Keratinocyte (primary cell): ENCODE data around the gene SCEL. TPM values are rescaled to one million over a fixed set of nuclear protein-coding genes. Genes with fewer than 3 reads are reported as not detected.

Source experiments
- DNase-seq: peaks from one replicate; pipeline ENCODE4 v3.0.0-alpha.2; 2011; ENCODE audit warnings: low read depth, missing footprints, low spot score
- FAIRE-seq: peaks from 2 replicates; lab custom pipeline; 2011; peaks lifted over from hg19 to GRCh38; lab: Jason Lieb, UNC
- H2AFZ ChIP-seq: 2 replicates; pipeline ENCODE4 v1.6.0; 2012; ENCODE audit warnings: low read length, control low read depth, inconsistent platforms; ENCODE audit not compliant: control insufficient read depth
- H3K27ac ChIP-seq: 2 replicates; pipeline ENCODE4 v1.5.1; 2011; ENCODE audit warnings: low read length; ENCODE audit not compliant: control insufficient read depth, insufficient read depth
- H3K27me3 ChIP-seq: 3 replicates; pipeline ENCODE4 v1.6.0; 2011; ENCODE audit warnings: low read length; ENCODE audit not compliant: control insufficient read depth, insufficient read depth; ENCODE audit errors: extremely low read depth
- H3K36me3 ChIP-seq, 2 experiments: 2 replicates in 1 of 2; 3 replicates in 1 of 2; pipeline ENCODE4 v1.5.1; 2011; ENCODE audit warnings: low read length in 2 of 2, mild to moderate bottlenecking in 1 of 2; ENCODE audit not compliant: control insufficient read depth in 2 of 2, insufficient read depth in 2 of 2; ENCODE audit errors: extremely low read depth in 1 of 2
- H3K4me1 ChIP-seq: 3 replicates; pipeline ENCODE4 v1.5.1; 2011; ENCODE audit warnings: low read length; ENCODE audit not compliant: control insufficient read depth, insufficient read depth; ENCODE audit errors: extremely low read depth
- H3K4me2 ChIP-seq: 3 replicates; pipeline ENCODE4 v1.6.0; 2011; ENCODE audit warnings: low read depth, low read length; ENCODE audit not compliant: control insufficient read depth, insufficient read depth; ENCODE audit errors: extremely low read depth
- H3K4me3 ChIP-seq, 3 experiments: fragments of 200-600 bp in 1 of 3; sonication (generic) in 1 of 3; 2 replicates in 2 of 3; 3 replicates in 1 of 3; pipeline ENCODE4 v1.5.1; 2011 to 2016; ENCODE audit warnings: low read length in 3 of 3, mild to moderate bottlenecking in 3 of 3, control low read depth in 2 of 3, inconsistent platforms in 1 of 3, low read depth in 1 of 3, mixed read lengths in 1 of 3, mixed run types in 1 of 3, moderate library complexity in 1 of 3; ENCODE audit not compliant: control insufficient read depth in 2 of 3, insufficient read depth in 2 of 3; ENCODE audit errors: extremely low read depth in 1 of 3
- H3K79me2 ChIP-seq: 2 replicates; pipeline ENCODE4 v1.6.0; 2012; ENCODE audit warnings: low read length; ENCODE audit not compliant: control insufficient read depth, insufficient read depth
- H3K9ac ChIP-seq: 3 replicates; pipeline ENCODE4 v1.6.0; 2011; ENCODE audit warnings: low read length; ENCODE audit not compliant: control insufficient read depth, insufficient read depth; ENCODE audit errors: extremely low read depth
- H3K9me1 ChIP-seq: 3 replicates; pipeline ENCODE4 v1.6.0; 2011; ENCODE audit warnings: low read length; ENCODE audit not compliant: control insufficient read depth, insufficient read depth; ENCODE audit errors: extremely low read depth
- H3K9me3 ChIP-seq: 2 replicates; pipeline ENCODE4 v1.5.1; 2012; ENCODE audit warnings: low read depth, low read length; ENCODE audit not compliant: control insufficient read depth
- H4K20me1 ChIP-seq: 3 replicates; pipeline ENCODE4 v1.6.0; 2011; ENCODE audit warnings: low read length; ENCODE audit not compliant: control insufficient read depth, insufficient read depth; ENCODE audit errors: extremely low read depth
- EZH2 ChIP-seq: IDR thresholded peaks from one replicate; pipeline ENCODE4 v1.6.1; 2012; ENCODE audit warnings: inconsistent platforms, mild to moderate bottlenecking, low read length, moderate library complexity
- dilution Hi-C: fragments of 300-500 bp; cut with MboI; formaldehyde crosslinking; loops from one replicate; pipeline ENCODE4 v1.7.0; 2020; ENCODE audit warnings: low sequenced_read_pairs; ENCODE audit not compliant: extremely low pct_ligation_motif_present
- polyA plus RNA-seq, 5 experiments: library from polyadenylated mRNA; depleted of rRNA in 3 of 5; stranded (reverse) in 3 of 5; stranded (forward) in 1 of 5; unstranded in 1 of 5; fragments of >200 nt; gene quantifications; 1 replicate in 1 of 5; 2 replicates in 3 of 5; 3 replicates in 1 of 5; pipeline versions ENCODE4 v1.2.1 to v1.2.3, GENCODE V29; 2011 to 2012; ENCODE audit warnings: missing spikeins in 2 of 5, low read depth in 1 of 5, low replicate concordance in 1 of 5
- TF ChIP-seq, protein P1 (sequence below), 3 experiments: IDR thresholded peaks in 1 of 3; conservative IDR thresholded peaks in 1 of 3; optimal IDR thresholded peaks in 1 of 3; 2 replicates in 2 of 3; 3 replicates in 1 of 3; pipeline versions ENCODE3 to v1.5.1; 2011; ENCODE audit warnings: low read length in 3 of 3, mild to moderate bottlenecking in 3 of 3, moderate library complexity in 2 of 3, control low read depth in 1 of 3, inconsistent platforms in 1 of 3; ENCODE audit not compliant: insufficient read depth in 2 of 3; ENCODE audit errors: extremely low read depth in 1 of 3

SCEL gene
- polyA plus RNA-seq, 1 donor (not counting 4 experiments of a cell fraction or from before 2014, with no cell fraction given), result 30.5 TPM

- no peak overlapping the region for H3K4me3 ChIP-seq
- no peak for FAIRE-seq
- no peaks in the 10 kb centered on the region for H3K9me3 ChIP-seq
- no peaks in the 10 kb centered on the region for H4K20me1 ChIP-seq
- H3K9me1 ChIP-seq, result no peaks in the 10 kb centered on the region
- no peak overlapping the region for H3K27ac ChIP-seq
- H3K4me1 ChIP-seq, result no peaks in the 10 kb centered on the region
- H3K36me3 ChIP-seq, result peaks cover 0 to 2% of the 10 kb centered on the region in 2 experiments
- H3K79me2 ChIP-seq, result no peaks in the 10 kb centered on the region
- no peak for DNase-seq
- H3K9ac ChIP-seq, result no peak overlapping the region
- TF ChIP-seq, protein P1, sequence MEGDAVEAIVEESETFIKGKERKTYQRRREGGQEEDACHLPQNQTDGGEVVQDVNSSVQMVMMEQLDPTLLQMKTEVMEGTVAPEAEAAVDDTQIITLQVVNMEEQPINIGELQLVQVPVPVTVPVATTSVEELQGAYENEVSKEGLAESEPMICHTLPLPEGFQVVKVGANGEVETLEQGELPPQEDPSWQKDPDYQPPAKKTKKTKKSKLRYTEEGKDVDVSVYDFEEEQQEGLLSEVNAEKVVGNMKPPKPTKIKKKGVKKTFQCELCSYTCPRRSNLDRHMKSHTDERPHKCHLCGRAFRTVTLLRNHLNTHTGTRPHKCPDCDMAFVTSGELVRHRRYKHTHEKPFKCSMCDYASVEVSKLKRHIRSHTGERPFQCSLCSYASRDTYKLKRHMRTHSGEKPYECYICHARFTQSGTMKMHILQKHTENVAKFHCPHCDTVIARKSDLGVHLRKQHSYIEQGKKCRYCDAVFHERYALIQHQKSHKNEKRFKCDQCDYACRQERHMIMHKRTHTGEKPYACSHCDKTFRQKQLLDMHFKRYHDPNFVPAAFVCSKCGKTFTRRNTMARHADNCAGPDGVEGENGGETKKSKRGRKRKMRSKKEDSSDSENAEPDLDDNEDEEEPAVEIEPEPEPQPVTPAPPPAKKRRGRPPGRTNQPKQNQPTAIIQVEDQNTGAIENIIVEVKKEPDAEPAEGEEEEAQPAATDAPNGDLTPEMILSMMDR (optimal IDR thresholded peaks at IDR 0.05 in 1 of 3, IDR thresholded peaks at IDR 0.05 in 1 of 3, conservative IDR thresholded peaks at IDR 0.05 in 1 of 3; ENCODE audit: extremely low read depth in 1 of 3, insufficient read depth in 2 of 3, low read length in 3 of 3), result no peak
- TF ChIP-seq EZH2, result no peak
- dilution Hi-C loops, result no loop called here
- no peak overlapping the region for H3K4me2 ChIP-seq
- H3K27me3 ChIP-seq, result no peaks in the 10 kb centered on the region
- no peak overlapping the region for H2AFZ ChIP-seq
These were observed 63.8 kb downstream of the SCEL start for GRCh38 chr13:77599351-77599750.

GRCh38 chr13:77600701-77601100 is 65.2 kb downstream of the SCEL start:
- no peak overlapping the region for H3K27ac ChIP-seq
- TF ChIP-seq, protein P1 (optimal IDR thresholded peaks at IDR 0.05 in 1 of 3, IDR thresholded peaks at IDR 0.05 in 1 of 3, conservative IDR thresholded peaks at IDR 0.05 in 1 of 3; ENCODE audit: extremely low read depth in 1 of 3, insufficient read depth in 2 of 3, low read length in 3 of 3), result no peak
- TF ChIP-seq EZH2, result no peak
- DNase-seq (no peak), FAIRE-seq (no peak)
- no peak overlapping the region for H3K9ac ChIP-seq
- no peaks in the 10 kb centered on the region for H3K79me2 ChIP-seq
- H4K20me1 ChIP-seq, result no peaks in the 10 kb centered on the region
- no peak overlapping the region for H2AFZ ChIP-seq
- peaks cover 0 to 2% of the 10 kb centered on the region in 2 experiments for H3K36me3 ChIP-seq
- no peaks in the 10 kb centered on the region for H3K4me1 ChIP-seq
- no peaks in the 10 kb centered on the region for H3K27me3 ChIP-seq
- dilution Hi-C loops, result no loop called here
- no peaks in the 10 kb centered on the region for H3K9me3 ChIP-seq
- no peaks in the 10 kb centered on the region for H3K9me1 ChIP-seq
- no peak overlapping the region for H3K4me2 ChIP-seq
- H3K4me3 ChIP-seq, result no peak overlapping the region
